Activated CD4-positive, alpha-beta T cell treated with anti-CD3 and anti-CD28 coated beads, Interleukin-2, amount 50 U/mL, for 48 hours (primary cell): Measurements from ENCODE around the gene PFKP.

ENCODE experiments used
- DNase-seq, 2 experiments: peaks; one replicate each; pipeline ENCODE4 v3.0.0-alpha.2; 2020

The PFKP gene

GRCh38 chr10:3067118-3067858, at the start of gene PFKP:
Gene PFKP, plus strand, starts transcription at chr10:3067548. Its CDS starts 48 bp downstream, at chr10:3067596.
- peak; percentile 74 to 75 for DNase-seq

GRCh38 chr10:3018247-3018646, 49.1 kb upstream of the PFKP start:
- DNase-seq = no peak

GRCh38 chr10:3020311-3020710, 47.0 kb upstream of the PFKP start:
- DNase-seq = no peak

GRCh38 chr10:3020881-3021280, 46.5 kb upstream of the PFKP start:
- DNase-seq = no peak

GRCh38 chr10:3022027-3022426, 45.3 kb upstream of the PFKP start:
- DNase-seq = no peak

- DNase-seq = no peak
Observed at GRCh38 chr10:3023892-3024291, 43.5 kb upstream of the PFKP start.

- DNase-seq = no peak
Observed at GRCh38 chr10:3025026-3025683, 42.2 kb upstream of the PFKP start.

- DNase-seq = no peak
Observed at GRCh38 chr10:3027866-3028265, 39.5 kb upstream of the PFKP start.

GRCh38 chr10:3028441-3028840, 38.9 kb upstream of the PFKP start:
- no peak for DNase-seq

- no peak for DNase-seq
Observed at GRCh38 chr10:3030765-3031164, 36.6 kb upstream of the PFKP start.

GRCh38 chr10:3031490-3031889, 35.9 kb upstream of the PFKP start:
- no peak for DNase-seq

- no peak for DNase-seq
Observed at GRCh38 chr10:3033925-3034324, 33.4 kb upstream of the PFKP start.

- DNase-seq = no peak
Observed at GRCh38 chr10:3034616-3035015, 32.7 kb upstream of the PFKP start.

GRCh38 chr10:3036155-3037021, 31.0 kb upstream of the PFKP start:
- DNase-seq = no peak

GRCh38 chr10:3037182-3037581, 30.2 kb upstream of the PFKP start:
- DNase-seq = no peak

- no peak for DNase-seq
Observed at GRCh38 chr10:3040069-3040468, 27.3 kb upstream of the PFKP start.

- DNase-seq = no peak
Observed at GRCh38 chr10:3042589-3042988, 24.8 kb upstream of the PFKP start.

- peak; percentile 56 to 63 for DNase-seq
Observed at GRCh38 chr10:3043512-3044368, 23.6 kb upstream of the PFKP start.

GRCh38 chr10:3045471-3046209, 21.7 kb upstream of the PFKP start:
- DNase-seq = no peak

- no peak for DNase-seq
Observed at GRCh38 chr10:3046210-3046779, 21.1 kb upstream of the PFKP start.

GRCh38 chr10:3046981-3047547, 20.3 kb upstream of the PFKP start:
- DNase-seq = no peak
